H54 (cell line): ENCODE data around the gene SLC4A9.
A peak's percentile ranks its signal among the peaks of the same experiment; 100 is the strongest.

ENCODE experiments used
- DNase-seq: peaks from one replicate; pipeline ENCODE4 v3.0.0; 2011; ENCODE audit warnings: low spot score, mixed read lengths; ENCODE audit not compliant: insufficient read length
- FAIRE-seq: peaks from 3 replicates; lab custom pipeline; 2011; peaks lifted over from hg19 to GRCh38; lab: Jason Lieb, UNC
- POLR2A ChIP-seq: IDR thresholded peaks from 2 replicates; pipeline ENCODE4 v1.6.1; 2011; ENCODE audit warnings: low read depth, mild to moderate bottlenecking, low read length

SLC4A9 gene

GRCh38 chr5:140361901-140362300 is 1.9 kb downstream of the SLC4A9 start:
- no peak for FAIRE-seq

GRCh38 chr5:140362311-140362710 is 2.3 kb downstream of the SLC4A9 start:
- no peak for FAIRE-seq
- no peak for DNase-seq
- TF ChIP-seq POLR2A = no peak

More at GRCh38 chr5:140361901-140362300, 1.9 kb downstream of the SLC4A9 start:
- no peak for DNase-seq
- no peak for TF ChIP-seq POLR2A

GRCh38 chr5:140362875-140363630 is 3.1 kb downstream of the SLC4A9 start:
- TF ChIP-seq POLR2A = no peak
- FAIRE-seq = no peak
- DNase-seq = peak; percentile 72

- DNase-seq = no peak
- TF ChIP-seq POLR2A = no peak
- FAIRE-seq = no peak
Measured at GRCh38 chr5:140363631-140364471, 3.9 kb downstream of the SLC4A9 start.

GRCh38 chr5:140364472-140364765 is 4.4 kb downstream of the SLC4A9 start:
- TF ChIP-seq POLR2A = no peak
- FAIRE-seq (no peak), DNase-seq (no peak)

- DNase-seq (no peak), FAIRE-seq (no peak)
- no peak for TF ChIP-seq POLR2A
Measured at GRCh38 chr5:140365282-140365681, 5.3 kb downstream of the SLC4A9 start.

- no peak for FAIRE-seq
- no peak for DNase-seq
- no peak for TF ChIP-seq POLR2A
Measured at GRCh38 chr5:140365941-140366340, 5.9 kb downstream of the SLC4A9 start.

GRCh38 chr5:140366589-140367255 is 6.7 kb downstream of the SLC4A9 start:
- no peak for FAIRE-seq
- no peak for TF ChIP-seq POLR2A
- no peak for DNase-seq

- no peak for FAIRE-seq
- TF ChIP-seq POLR2A = no peak
Measured at GRCh38 chr5:140367256-140368013, 7.4 kb downstream of the SLC4A9 start.

GRCh38 chr5:140371356-140372151 is 11.6 kb downstream of the SLC4A9 start:
- no peak for TF ChIP-seq POLR2A
- FAIRE-seq (no peak), DNase-seq (no peak)

More at GRCh38 chr5:140367256-140368013, 7.4 kb downstream of the SLC4A9 start:
- DNase-seq = no peak

GRCh38 chr5:140372971-140373487 is 13.0 kb downstream of the SLC4A9 start:
- TF ChIP-seq POLR2A = no peak
- DNase-seq (peak; percentile 65), FAIRE-seq (peak; percentile 64)

- FAIRE-seq (no peak), DNase-seq (no peak)
- TF ChIP-seq POLR2A = no peak
Measured at GRCh38 chr5:140381351-140381750, 21.4 kb downstream of the SLC4A9 start.
